Thoracic aorta (tissue), 2 donors: Measurements from ENCODE around the gene PNMA6A. TPM values are rescaled to one million over a fixed set of nuclear protein-coding genes. Genes with fewer than 3 reads are reported as not detected.

Source experiments
- ATAC-seq: fragments of 150-250 bp; one replicate; pipeline ENCODE4 v1.8.0; 2017; ENCODE audit warnings: low read depth; ENCODE audit not compliant: insufficient number of reproducible peaks, low FRiP score
- DNase-seq: peaks from one replicate; pipeline ENCODE4 v3.0.0-alpha.2; 2020; ENCODE audit warnings: low spot score
- H3K27ac ChIP-seq, 2 donors: fragments of 200-600 bp; sonication (generic); 1 replicate in 1 of 2; 2 replicates in 1 of 2; pipeline ENCODE4 v1.5.1; 2016; ENCODE audit warnings: mild to moderate bottlenecking in 2 of 2, moderate library complexity in 2 of 2
- H3K27me3 ChIP-seq: fragments of 200-600 bp; sonication (generic); replicated peaks from 2 replicates; pipeline ENCODE4 v1.6.0; 2016; ENCODE audit warnings: mild to moderate bottlenecking; ENCODE audit not compliant: insufficient read depth
- H3K36me3 ChIP-seq: fragments of 200-600 bp; sonication (generic); one replicate; pipeline ENCODE4 v1.5.1; 2016
- H3K4me1 ChIP-seq, 2 donors: fragments of 200-600 bp; sonication (generic); 1 replicate in 1 of 2; 2 replicates in 1 of 2; pipeline versions ENCODE4 v1.5.1 to v1.6.0; 2016; ENCODE audit warnings: low read depth in 2 of 2, mild to moderate bottlenecking in 1 of 2; ENCODE audit not compliant: control insufficient read depth in 1 of 2
- H3K4me3 ChIP-seq: fragments of 200-600 bp; sonication (generic); 2 replicates; pipeline ENCODE4 v1.5.1; 2016; ENCODE audit warnings: mild to moderate bottlenecking
- H3K9me3 ChIP-seq: fragments of 200-600 bp; sonication (generic); 2 replicates; pipeline ENCODE4 v1.5.1; 2016
- CTCF ChIP-seq: fragments of 200-600 bp; sonication (generic); IDR thresholded peaks from one replicate; pipeline ENCODE4 v1.5.1; 2019; ENCODE audit warnings: antibody characterized with exemption
- total RNA-seq, 2 donors: library from RNA; depleted of rRNA; stranded (reverse); fragments of >200 nt; gene quantifications; one replicate each; pipeline versions ENCODE4 v1.1.0 to v1.2.3, GENCODE V29; 2016

The PNMA6A gene
- total RNA-seq, 2 donors from 2014 or later = 8.1 to 8.7 TPM

GRCh38 chrX:153059191-153060094 is 12.8 kb upstream of the PNMA6A start:
- no peak for DNase-seq
- H3K4me3 ChIP-seq = no peak overlapping the region
- no peak overlapping the region for H3K27ac ChIP-seq
- no peaks in the 10 kb centered on the region for H3K9me3 ChIP-seq
- no peak for TF ChIP-seq CTCF
- H3K27me3 ChIP-seq = no peaks in the 10 kb centered on the region
- H3K36me3 ChIP-seq = no peaks in the 10 kb centered on the region
- peaks cover 0 to 10% of the 10 kb centered on the region in 2 donors for H3K4me1 ChIP-seq
- ATAC-seq = no peak

DNA sequence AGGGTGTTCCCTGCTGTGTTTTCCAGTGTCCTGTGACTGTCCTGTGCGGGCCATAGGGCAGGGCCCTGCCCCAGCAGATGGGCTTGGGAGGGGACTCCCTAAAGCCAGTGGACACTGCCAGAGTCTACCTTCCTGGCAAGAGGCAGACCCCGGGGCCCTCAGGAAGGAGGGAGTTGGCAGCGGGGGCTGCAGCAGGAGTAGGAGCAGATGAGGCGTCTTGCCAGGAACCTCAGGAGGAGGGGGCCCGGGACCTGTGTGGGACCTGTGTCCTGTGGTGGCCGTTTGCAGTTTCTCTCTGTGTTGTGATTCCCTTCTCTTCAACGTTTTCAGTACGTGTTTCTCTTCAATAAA is 12.2 kb upstream of the PNMA6A start:
- H3K4me3 ChIP-seq = no peak overlapping the region
- DNase-seq = no peak
- H3K4me1 ChIP-seq = peaks cover 0 to 10% of the 10 kb centered on the region in 2 donors
- H3K27me3 ChIP-seq = no peaks in the 10 kb centered on the region
- no peak for TF ChIP-seq CTCF
- H3K9me3 ChIP-seq = no peaks in the 10 kb centered on the region
- no peak for ATAC-seq
- no peaks in the 10 kb centered on the region for H3K36me3 ChIP-seq
- H3K27ac ChIP-seq = no peak overlapping the region

DNA sequence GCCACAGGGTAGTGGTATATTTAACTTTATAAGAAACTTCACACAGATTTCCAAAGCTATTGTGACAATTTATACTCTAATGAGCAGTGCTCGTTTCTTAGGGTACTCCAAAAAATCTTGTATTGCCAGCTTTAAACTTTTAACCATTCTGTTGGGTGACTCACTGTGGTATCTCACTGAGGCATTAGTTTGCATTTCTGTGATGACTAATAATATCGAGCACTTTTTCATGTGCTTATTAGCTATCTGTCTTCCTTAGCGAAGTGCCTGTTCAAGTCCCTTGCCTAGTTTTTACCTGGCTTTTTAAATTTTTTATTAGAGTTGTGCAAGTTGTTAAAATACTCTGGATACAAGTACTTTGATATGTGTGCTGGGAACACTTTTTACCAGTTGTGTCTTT is 10.5 kb upstream of the PNMA6A start:
- ATAC-seq (no peak), DNase-seq (no peak)
- no peak overlapping the region for H3K4me3 ChIP-seq
- H3K27ac ChIP-seq = no peak overlapping the region
- no peaks in the 10 kb centered on the region for H3K36me3 ChIP-seq
- H3K27me3 ChIP-seq = no peaks in the 10 kb centered on the region
- no peaks in the 10 kb centered on the region for H3K9me3 ChIP-seq
- H3K4me1 ChIP-seq = peaks cover 0 to 10% of the 10 kb centered on the region in 2 donors
- TF ChIP-seq CTCF = no peak

- ATAC-seq = no peak
- no peaks in the 10 kb centered on the region for H3K9me3 ChIP-seq
- no peaks in the 10 kb centered on the region for H3K36me3 ChIP-seq
Measured at GRCh38 chrX:153063315-153063714, 8.9 kb upstream of the PNMA6A start.

GRCh38 chrX:153064061-153064460 is 8.2 kb upstream of the PNMA6A start:
- no peak for TF ChIP-seq CTCF
- H3K4me1 ChIP-seq = no peaks in the 10 kb centered on the region
- ATAC-seq (no peak), DNase-seq (no peak)
- no peak overlapping the region for H3K27ac ChIP-seq
- no peak overlapping the region for H3K4me3 ChIP-seq
- no peaks in the 10 kb centered on the region for H3K36me3 ChIP-seq
- no peaks in the 10 kb centered on the region for H3K9me3 ChIP-seq
- H3K27me3 ChIP-seq = no peaks in the 10 kb centered on the region

More at GRCh38 chrX:153063315-153063714, 8.9 kb upstream of the PNMA6A start:
- DNase-seq = no peak
- H3K4me3 ChIP-seq = no peak overlapping the region
- no peak for TF ChIP-seq CTCF
- H3K27me3 ChIP-seq = no peaks in the 10 kb centered on the region
- H3K4me1 ChIP-seq = no peaks in the 10 kb centered on the region
- no peak overlapping the region for H3K27ac ChIP-seq
